OCI-LY3 (cell line): ENCODE measurements around the gene ABHD17A.

ENCODE experiments used
- H2AFZ ChIP-seq: fragments of 200-600, 300-600 bp; shearing (Covaris generic); 2 replicates; pipeline ENCODE4 v1.6.0; 2014; ENCODE audit warnings: antibody characterized with exemption, low read depth, low read length
- H3K27ac ChIP-seq: fragments of 200-600, 300-600 bp; sonication (generic); 2 replicates; pipeline ENCODE4 v1.5.1; 2014; ENCODE audit warnings: mild to moderate bottlenecking, low read length, moderate library complexity, mixed read lengths
- H3K27me3 ChIP-seq: fragments of 200-600, 300-600 bp; sonication (generic); 2 replicates; pipeline ENCODE4 v1.6.1; 2014; ENCODE audit warnings: low read depth, low read length, mixed read lengths
- H3K36me3 ChIP-seq: fragments of 200-600, 300-600 bp; sonication (generic); replicated peaks from 2 replicates; pipeline ENCODE3; 2014; ENCODE audit warnings: low read depth, low read length, mixed read lengths
- H3K4me1 ChIP-seq: fragments of 300-600, 200-600 bp; sonication (generic); 2 replicates; pipeline ENCODE4 v1.6.1; 2014; ENCODE audit warnings: low read length, mixed read lengths
- H3K4me2 ChIP-seq: fragments of 200-600, 300-600 bp; sonication (generic); 2 replicates; pipeline ENCODE4 v1.6.1; 2014; ENCODE audit warnings: low read length, mixed read lengths
- H3K4me3 ChIP-seq: fragments of 300-600, 200-600 bp; sonication (generic); 2 replicates; pipeline ENCODE4 v1.5.1; 2014; ENCODE audit warnings: antibody characterized with exemption, mild to moderate bottlenecking, low read length, moderate library complexity
- H3K79me2 ChIP-seq: fragments of 300-600, 200-600 bp; shearing (Covaris generic); 2 replicates; pipeline ENCODE4 v1.6.1; 2014; ENCODE audit warnings: mild to moderate bottlenecking, low read length, mixed read lengths
- H3K9ac ChIP-seq: fragments of 300-600, 200-600 bp; shearing (Covaris generic); 2 replicates; pipeline ENCODE4 v1.6.0; 2014; ENCODE audit warnings: mild to moderate bottlenecking, low read length, moderate library complexity
- H3K9me3 ChIP-seq: fragments of 200-600, 300-600 bp; shearing (Covaris generic); 2 replicates; pipeline ENCODE4 v1.6.1; 2014; ENCODE audit warnings: low read length, mixed read lengths; ENCODE audit not compliant: insufficient read depth
- H4K20me1 ChIP-seq: fragments of 200-600, 300-600 bp; sonication (generic); 2 replicates; pipeline ENCODE4 v1.6.1; 2016; ENCODE audit warnings: low read length, mixed read lengths; ENCODE audit not compliant: insufficient read depth
- CTCF ChIP-seq: fragments of 200-600, 300-600 bp; sonication (generic); IDR thresholded peaks from 2 replicates; pipeline ENCODE4 v1.5.1; 2014; ENCODE audit warnings: antibody characterized with exemption, low read length, low read depth
- EZH2phosphoT487 ChIP-seq: fragments of 200-600 bp; shearing (Covaris generic); IDR thresholded peaks from 2 replicates; pipeline ENCODE4 v1.6.1; 2018; ENCODE audit warnings: antibody characterized with exemption, mixed run types, low read depth

ABHD17A gene

GRCh38 chr19:1843646-1844394 lies 41.5 kb downstream of the ABHD17A start:
- Histone ChIP-seq H3K9ac (no peak overlapping the region), H3K4me3 (no peak overlapping the region), H3K36me3 (no peaks in the 10 kb centered on the region), H4K20me1 (peaks cover 82% of the 10 kb centered on the region), H3K79me2 (peaks cover 92% of the 10 kb centered on the region), H3K4me2 (no peak overlapping the region), H3K27me3 (no peaks in the 10 kb centered on the region), H2AFZ (no peak overlapping the region), H3K9me3 (no peaks in the 10 kb centered on the region), H3K4me1 (peaks cover 17% of the 10 kb centered on the region), H3K27ac (no peak overlapping the region)
- TF ChIP-seq CTCF: no peak
- no peak for TF ChIP-seq EZH2phosphoT487

- Histone ChIP-seq H4K20me1 (peaks cover 86% of the 10 kb centered on the region), H3K9ac (no peak overlapping the region), H3K4me1 (peaks cover 15% of the 10 kb centered on the region), H3K27me3 (no peaks in the 10 kb centered on the region), H3K4me3 (no peak overlapping the region), H3K36me3 (no peaks in the 10 kb centered on the region), H3K4me2 (no peak overlapping the region), H3K79me2 (peaks cover 97% of the 10 kb centered on the region), H2AFZ (no peak overlapping the region), H3K9me3 (no peaks in the 10 kb centered on the region), H3K27ac (no peak overlapping the region)
- TF ChIP-seq CTCF (no peak), EZH2phosphoT487 (no peak)
Observed at GRCh38 chr19:1843116-1843515, 42.2 kb downstream of the ABHD17A start.

- no peak overlapping the region for H3K27ac ChIP-seq
- no peak overlapping the region for H3K9ac ChIP-seq
- H3K4me1 ChIP-seq: peaks cover 9% of the 10 kb centered on the region
- TF ChIP-seq EZH2phosphoT487: no peak
- no peak for TF ChIP-seq CTCF
- H3K36me3 ChIP-seq: no peaks in the 10 kb centered on the region
- no peaks in the 10 kb centered on the region for H3K27me3 ChIP-seq
- no peak overlapping the region for H3K4me2 ChIP-seq
- peaks cover 95% of the 10 kb centered on the region for H3K79me2 ChIP-seq
- no peak overlapping the region for H2AFZ ChIP-seq
- peaks cover 87% of the 10 kb centered on the region for H4K20me1 ChIP-seq
- no peak overlapping the region for H3K4me3 ChIP-seq
- no peaks in the 10 kb centered on the region for H3K9me3 ChIP-seq
Observed at GRCh38 chr19:1841209-1841924, 43.9 kb downstream of the ABHD17A start.

- H3K79me2 ChIP-seq: peaks cover 95% of the 10 kb centered on the region
- no peaks in the 10 kb centered on the region for H3K27me3 ChIP-seq
- peaks cover 86% of the 10 kb centered on the region for H4K20me1 ChIP-seq
- no peak overlapping the region for H3K9ac ChIP-seq
- no peak overlapping the region for H3K4me2 ChIP-seq
- H3K4me1 ChIP-seq: peaks cover 4% of the 10 kb centered on the region
- TF ChIP-seq CTCF: no peak
- no peak for TF ChIP-seq EZH2phosphoT487
- no peaks in the 10 kb centered on the region for H3K36me3 ChIP-seq
- no peak overlapping the region for H3K4me3 ChIP-seq
- H3K27ac ChIP-seq: no peak overlapping the region
- H2AFZ ChIP-seq: no peak overlapping the region
- H3K9me3 ChIP-seq: no peaks in the 10 kb centered on the region
Observed at GRCh38 chr19:1840541-1841115, 44.7 kb downstream of the ABHD17A start.
